Endodermal cell (in vitro differentiated cells): Measurements from ENCODE around the gene ADTRP. TPM values are rescaled to one million over a fixed set of nuclear protein-coding genes. Genes with fewer than 3 reads are reported as not detected.

Experiments
- DNase-seq: peaks from one replicate; pipeline ENCODE4 v3.0.0-alpha.2; 2017
- H3K27ac ChIP-seq: 2 replicates; pipeline ENCODE4 v1.5.1; 2013; ENCODE audit warnings: mild to moderate bottlenecking, low read depth, low read length, moderate library complexity
- H3K27me3 ChIP-seq: 2 replicates; pipeline ENCODE4 v1.6.1; 2013; ENCODE audit warnings: mild to moderate bottlenecking, low read length, moderate library complexity; ENCODE audit not compliant: insufficient read depth, control insufficient read depth, poor library complexity, severe bottlenecking
- H3K36me3 ChIP-seq: 2 replicates; pipeline ENCODE4 v1.7.0; 2013; ENCODE audit warnings: mild to moderate bottlenecking, low read length, moderate library complexity; ENCODE audit not compliant: control insufficient read depth, insufficient read depth
- H3K4me1 ChIP-seq: one replicate; pipeline ENCODE4 v1.7.0; 2013; ENCODE audit warnings: low read length; ENCODE audit not compliant: control insufficient read depth, insufficient read depth
- H3K4me3 ChIP-seq: 2 replicates; pipeline ENCODE4 v1.5.1; 2013; ENCODE audit warnings: mild to moderate bottlenecking, low read length, moderate library complexity
- H3K9ac ChIP-seq: 2 replicates; pipeline ENCODE4 v1.6.1; 2013; ENCODE audit warnings: mild to moderate bottlenecking, low read length, moderate library complexity; ENCODE audit not compliant: poor library complexity, severe bottlenecking; ENCODE audit errors: extremely low read depth
- H3K9me3 ChIP-seq: 2 replicates; pipeline ENCODE4 v1.6.1; 2013; ENCODE audit warnings: mild to moderate bottlenecking, low read length, moderate library complexity; ENCODE audit not compliant: control insufficient read depth
- H3K27ac Mint-ChIP-seq: 2 replicates; pipeline ENCODE4 v1.8.0; 2020; ENCODE audit warnings: mixed read lengths
- H3K27me3 Mint-ChIP-seq: 2 replicates; pipeline ENCODE4 v1.8.0; 2021; ENCODE audit warnings: mild to moderate bottlenecking, mixed read lengths; ENCODE audit not compliant: insufficient read depth
- H3K36me3 Mint-ChIP-seq: 2 replicates; pipeline ENCODE4 v1.8.0; 2020; ENCODE audit warnings: low read depth, mixed read lengths
- H3K4me1 Mint-ChIP-seq: 2 replicates; pipeline ENCODE4 v1.8.0; 2020; ENCODE audit warnings: mixed read lengths
- H3K4me3 Mint-ChIP-seq: 2 replicates; pipeline ENCODE4 v1.8.0; 2020; ENCODE audit warnings: mild to moderate bottlenecking, moderate library complexity, mixed read lengths
- H3K9me3 Mint-ChIP-seq: 2 replicates; pipeline ENCODE4 v1.8.0; 2020; ENCODE audit warnings: mild to moderate bottlenecking, mixed read lengths
- CTCF ChIP-seq: fragments of 200-600 bp; sonication (generic); conservative IDR thresholded peaks from 2 replicates; pipeline ENCODE4 v1.5.0; 2021; ENCODE audit warnings: antibody characterized with exemption, mild to moderate bottlenecking
- WGBS, 2 experiments: methylation state at CpG; one replicate each; pipeline versions ENCODE4 v1.1.5 to v1.1.7; 2013; ENCODE audit warnings: missing lambda C conversion rate in 2 of 2, mixed read lengths in 1 of 2; ENCODE audit not compliant: insufficient coverage in 1 of 2, insufficient read length in 1 of 2; 5-methylcytosine and 5-hydroxymethylcytosine counted together
- total RNA-seq, 2 donors: library from RNA; stranded (reverse); fragmentation: NEBNext Ultra II Directional in 1 of 2; extraction: Animal tissue kit (Norgen Biotek cat#: 25700) in 1 of 2; gene quantifications; 2 replicates in 1 of 2; 3 replicates in 1 of 2; pipeline ENCODE4 v1.2.1, GENCODE V29; 2021

ADTRP gene
- total RNA-seq, 2 donors from 2014 or later = 0.20 to 0.29 TPM

GRCh38 chr6:11722805-11723631 is 55.6 kb downstream of the ADTRP start:
- no peaks in the 10 kb centered on the region for H3K9me3 ChIP-seq
- Mint-ChIP-seq H3K36me3 (no peaks in the 10 kb centered on the region), H3K4me3 (no peak overlapping the region), H3K9me3 (no peaks in the 10 kb centered on the region), H3K27me3 (no peaks in the 10 kb centered on the region), H3K4me1 (peaks cover 2% of the 10 kb centered on the region), H3K27ac (no peak overlapping the region)
- TF ChIP-seq CTCF = no peak
- H3K4me1 ChIP-seq = no peaks in the 10 kb centered on the region
- H3K36me3 ChIP-seq = no peaks in the 10 kb centered on the region
- H3K4me3 ChIP-seq = no peak overlapping the region
- DNase-seq = no peak
- WGBS, 2 experiments = 90 to 92% methylated on average over 9 of the region's 9 CpGs
- H3K27ac ChIP-seq = no peak overlapping the region
- H3K27me3 ChIP-seq = no peaks in the 10 kb centered on the region
- H3K9ac ChIP-seq = no peak overlapping the region

- no peak overlapping the region for H3K27ac ChIP-seq
- no peak for DNase-seq
- no peaks in the 10 kb centered on the region for H3K27me3 ChIP-seq
- Mint-ChIP-seq H3K4me3 (no peak overlapping the region), H3K27me3 (no peaks in the 10 kb centered on the region), H3K36me3 (no peaks in the 10 kb centered on the region), H3K4me1 (no peaks in the 10 kb centered on the region), H3K27ac (no peak overlapping the region), H3K9me3 (no peaks in the 10 kb centered on the region)
- TF ChIP-seq CTCF = no peak
- H3K4me3 ChIP-seq = no peak overlapping the region
- H3K36me3 ChIP-seq = no peaks in the 10 kb centered on the region
- H3K9me3 ChIP-seq = no peaks in the 10 kb centered on the region
- H3K4me1 ChIP-seq = no peaks in the 10 kb centered on the region
- 91 to 98% methylated on average over 5 of the region's 6 CpGs for WGBS, 2 experiments
- H3K9ac ChIP-seq = no peak overlapping the region
Observed at GRCh38 chr6:11722220-11722619, 56.4 kb downstream of the ADTRP start.

GRCh38 chr6:11718463-11718862 is 60.1 kb downstream of the ADTRP start:
- no peak overlapping the region for H3K9ac ChIP-seq
- no peaks in the 10 kb centered on the region for H3K4me1 ChIP-seq
- Mint-ChIP-seq H3K4me3 (no peak overlapping the region), H3K27me3 (no peaks in the 10 kb centered on the region), H3K9me3 (no peaks in the 10 kb centered on the region), H3K36me3 (no peaks in the 10 kb centered on the region), H3K27ac (no peak overlapping the region), H3K4me1 (no peaks in the 10 kb centered on the region)
- H3K4me3 ChIP-seq = no peak overlapping the region
- H3K27me3 ChIP-seq = no peaks in the 10 kb centered on the region
- no peak for TF ChIP-seq CTCF
- H3K9me3 ChIP-seq = no peaks in the 10 kb centered on the region
- no peak for DNase-seq
- no peaks in the 10 kb centered on the region for H3K36me3 ChIP-seq
- H3K27ac ChIP-seq = no peak overlapping the region
